Kidney (tissue), 14 donors: ENCODE data around the gene OSBP2. TPM values are rescaled to one million over a fixed set of nuclear protein-coding genes. Genes with fewer than 3 reads are reported as not detected.
"Not testable (repeated sequence)": the region's sequence is repeated elsewhere in the genome, so short reads cannot be mapped to it uniquely, and the experiment has no call there.

Experiments
- DNase-seq, 5 donors: peaks; one replicate each; pipeline ENCODE4 v3.0.0-alpha.2; 2013 to 2020
- FAIRE-seq: peaks from 2 replicates; lab custom pipeline; 2012; peaks lifted over from hg19 to GRCh38; lab: Jason Lieb, UNC
- H3K27ac ChIP-seq, 2 donors: one replicate each; pipeline ENCODE4 v1.7.0; 2013; ENCODE audit warnings: low read depth in 2 of 2, low read length in 2 of 2, inconsistent platforms in 1 of 2
- H3K27me3 ChIP-seq: one replicate; pipeline ENCODE4 v1.7.1; 2013; ENCODE audit warnings: low read length, inconsistent platforms; ENCODE audit not compliant: control insufficient read depth, insufficient read depth
- H3K36me3 ChIP-seq, 3 donors: one replicate each; pipeline versions ENCODE4 v1.7.0 to v1.7.1; 2013; ENCODE audit warnings: low read length in 3 of 3, control low read depth in 1 of 3, inconsistent platforms in 1 of 3; ENCODE audit not compliant: insufficient read depth in 3 of 3, control insufficient read depth in 2 of 3
- H3K4me1 ChIP-seq, 3 donors: one replicate each; pipeline versions ENCODE4 v1.7.0 to v1.7.1; 2013; ENCODE audit warnings: low read length in 3 of 3, inconsistent platforms in 1 of 3, low read depth in 1 of 3; ENCODE audit not compliant: control insufficient read depth in 2 of 3, insufficient read depth in 2 of 3
- H3K4me3 ChIP-seq, 3 donors: one replicate each; pipeline versions ENCODE4 v1.7.0 to v1.8.1; 2013; ENCODE audit warnings: low read length in 3 of 3, control low read depth in 1 of 3, inconsistent platforms in 1 of 3
- H3K9ac ChIP-seq, 3 donors: one replicate each; pipeline versions ENCODE4 v1.7.0 to v1.7.1; 2013; ENCODE audit warnings: low read length in 3 of 3, control low read depth in 1 of 3, inconsistent platforms in 1 of 3
- H3K9me3 ChIP-seq, 3 donors: one replicate each; pipeline versions ENCODE4 v1.7.0 to v1.7.1; 2013; ENCODE audit warnings: low read length in 3 of 3, control low read depth in 1 of 3, inconsistent platforms in 1 of 3; ENCODE audit not compliant: control insufficient read depth in 2 of 3, insufficient read depth in 1 of 3
- CTCF ChIP-seq: IDR thresholded peaks from 3 replicates; pipeline ENCODE4 v1.5.1; 2012; ENCODE audit warnings: mild to moderate bottlenecking, moderate library complexity, borderline replicate concordance; ENCODE audit not compliant: insufficient read depth; ENCODE audit errors: extremely low read depth
- intact Hi-C: fragments of 100-400 bp; cut with DNase I; formaldehyde crosslinking; loops from one replicate; pipeline ENCODE4 v1.11.1; 2022
- polyA plus RNA-seq: library from polyadenylated mRNA; stranded (reverse); fragments of 350-450 nt; fragmentation: Illumina TruSeq; extraction: RNeasy Lipid Tissue Mini Kit (QIAGEN cat#74804); gene quantifications from one replicate; pipeline ENCODE4 v1.2.3, GENCODE V29; 2014; ENCODE audit warnings: low read depth, low replicate concordance; ENCODE audit not compliant: insufficient read depth
- total RNA-seq: library from RNA; stranded (reverse); fragmentation: NEBNext Ultra II Directional; extraction: Animal tissue kit (Norgen Biotek cat#: 25700); gene quantifications from one replicate; pipeline ENCODE4 v1.2.1, GENCODE V29; 2021
- donor health status: control.
- donor health status: control.
- donor health status: control.
- donor health status: control.
- donor health status: control.
- donor health status: DM: yes; HTN: yes; CAD: no.
- donor health status: Normal renal cell carcinoma (clear cell type).

The OSBP2 gene
- total and polyA plus RNA-seq, 2 donors from 2014 or later = 3.4 to 4.0 TPM

DNA sequence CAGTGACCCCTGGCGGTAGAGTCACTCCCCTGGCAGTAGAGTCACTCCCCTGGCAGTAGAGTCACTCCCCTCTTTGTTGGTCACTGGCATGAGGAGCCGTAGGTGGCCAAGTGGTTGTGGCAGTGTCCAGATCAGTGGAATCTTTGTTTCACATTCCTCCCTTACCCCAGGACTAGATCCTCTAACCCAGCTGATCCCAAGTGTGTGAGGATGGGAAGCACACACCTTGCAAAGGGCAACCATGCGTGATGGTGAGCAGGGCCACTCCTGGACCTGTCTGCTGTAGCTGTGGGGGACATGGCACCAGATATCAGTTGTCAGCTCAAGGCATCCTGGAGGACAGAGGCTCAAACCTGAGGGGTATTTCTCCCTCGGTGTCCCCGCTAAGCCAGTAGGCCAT is 37.8 kb downstream of the OSBP2 start:
- H3K4me1 ChIP-seq = no peaks in the 10 kb centered on the region
- H3K27me3 ChIP-seq = no peaks in the 10 kb centered on the region
- H3K4me3 ChIP-seq = no peak overlapping the region
- intact Hi-C loops = no loop called here
- FAIRE-seq (no peak), DNase-seq (no peak)
- H3K27ac ChIP-seq = no peak overlapping the region
- no peaks in the 10 kb centered on the region for H3K9me3 ChIP-seq
- H3K9ac ChIP-seq = no peak overlapping the region
- no peak for TF ChIP-seq CTCF
- H3K36me3 ChIP-seq = no peaks in the 10 kb centered on the region

GRCh38 chr22:30733181-30733631 is 38.5 kb downstream of the OSBP2 start:
- DNase-seq (no peak), FAIRE-seq (no peak)
- H3K4me3 ChIP-seq = no peak overlapping the region
- no peak overlapping the region for H3K9ac ChIP-seq
- H3K36me3 ChIP-seq = no peaks in the 10 kb centered on the region
- no peaks in the 10 kb centered on the region for H3K27me3 ChIP-seq
- no peak for TF ChIP-seq CTCF
- H3K9me3 ChIP-seq = no peaks in the 10 kb centered on the region
- no peak overlapping the region for H3K27ac ChIP-seq
- H3K4me1 ChIP-seq = no peaks in the 10 kb centered on the region
- intact Hi-C loops = no loop called here

- FAIRE-seq, H3K4me3 ChIP-seq, H3K4me1 ChIP-seq: not testable (repeated sequence)
Measured at GRCh38 chr22:30740007-30740406, 45.3 kb downstream of the OSBP2 start.

GRCh38 chr22:30740511-30740910 is 45.8 kb downstream of the OSBP2 start:
- FAIRE-seq, H3K4me1 ChIP-seq, H3K27ac ChIP-seq, H3K4me3 ChIP-seq, H3K27me3 ChIP-seq, H3K9me3 ChIP-seq, H3K36me3 ChIP-seq, H3K9ac ChIP-seq, intact Hi-C loops, DNase-seq: not testable (repeated sequence)

More at GRCh38 chr22:30740007-30740406, 45.3 kb downstream of the OSBP2 start:
- DNase-seq, H3K27me3 ChIP-seq, H3K27ac ChIP-seq, H3K9ac ChIP-seq, H3K9me3 ChIP-seq, intact Hi-C loops, H3K36me3 ChIP-seq: not testable (repeated sequence)
